GM13976 (cell line): Measurements from ENCODE around the gene RELN.

Experiments
- DNase-seq: peaks from one replicate; pipeline ENCODE4 v3.0.0; 2012; ENCODE audit warnings: low spot score
- CTCF ChIP-seq: IDR thresholded peaks from 2 replicates; pipeline ENCODE4 v1.5.1; 2012; ENCODE audit warnings: borderline replicate concordance, mild to moderate bottlenecking; ENCODE audit not compliant: insufficient read depth; ENCODE audit errors: extremely low read depth, missing control alignments, control extremely low read depth
- in situ Hi-C: fragments of 300-500 bp; cut with MboI; formaldehyde crosslinking; loops from one replicate; pipeline ENCODE4 v1.12.0; 2022; ENCODE audit warnings: low sequenced_read_pairs, mixed read lengths, inconsistent platforms; ENCODE audit not compliant: unreplicated experiment

RELN gene

GRCh38 chr7:103664577-103664976 lies 324.9 kb downstream of the RELN start:
- no peak for DNase-seq
- no peak for TF ChIP-seq CTCF
- in situ Hi-C loops: no loop called here

GRCh38 chr7:103660455-103661371 lies 328.7 kb downstream of the RELN start:
- in situ Hi-C loops: no loop called here
- DNase-seq: no peak
- TF ChIP-seq CTCF: no peak

GRCh38 chr7:103658055-103659005 lies 331.1 kb downstream of the RELN start:
- in situ Hi-C loops: no loop called here
- DNase-seq: no peak
- TF ChIP-seq CTCF: no peak

DNA sequence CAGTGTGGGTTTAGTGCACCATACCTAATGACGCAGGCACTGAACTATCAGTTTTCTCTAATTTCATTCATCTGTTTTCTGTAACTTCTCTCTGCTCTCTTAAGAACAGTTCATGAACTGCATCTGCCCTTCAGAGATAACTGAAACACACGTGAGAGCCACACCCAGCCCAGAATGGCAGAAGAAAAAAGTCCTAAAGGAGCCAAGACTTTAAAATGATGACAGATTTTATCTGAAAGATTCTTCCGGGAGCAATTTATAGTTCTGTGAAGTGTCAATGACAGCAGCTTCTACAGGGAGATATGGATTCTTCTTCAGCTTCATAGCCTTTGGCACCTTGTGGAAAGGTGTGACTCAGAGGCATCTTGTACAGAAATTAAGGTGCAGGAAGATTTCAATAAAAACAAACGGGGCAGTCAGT lies 332.0 kb downstream of the RELN start:
- in situ Hi-C loops: no loop called here
- no peak for TF ChIP-seq CTCF
- DNase-seq: no peak

GRCh38 chr7:103656221-103656620 lies 333.2 kb downstream of the RELN start:
- no peak for DNase-seq
- no peak for TF ChIP-seq CTCF
- in situ Hi-C loops: no loop called here

DNA sequence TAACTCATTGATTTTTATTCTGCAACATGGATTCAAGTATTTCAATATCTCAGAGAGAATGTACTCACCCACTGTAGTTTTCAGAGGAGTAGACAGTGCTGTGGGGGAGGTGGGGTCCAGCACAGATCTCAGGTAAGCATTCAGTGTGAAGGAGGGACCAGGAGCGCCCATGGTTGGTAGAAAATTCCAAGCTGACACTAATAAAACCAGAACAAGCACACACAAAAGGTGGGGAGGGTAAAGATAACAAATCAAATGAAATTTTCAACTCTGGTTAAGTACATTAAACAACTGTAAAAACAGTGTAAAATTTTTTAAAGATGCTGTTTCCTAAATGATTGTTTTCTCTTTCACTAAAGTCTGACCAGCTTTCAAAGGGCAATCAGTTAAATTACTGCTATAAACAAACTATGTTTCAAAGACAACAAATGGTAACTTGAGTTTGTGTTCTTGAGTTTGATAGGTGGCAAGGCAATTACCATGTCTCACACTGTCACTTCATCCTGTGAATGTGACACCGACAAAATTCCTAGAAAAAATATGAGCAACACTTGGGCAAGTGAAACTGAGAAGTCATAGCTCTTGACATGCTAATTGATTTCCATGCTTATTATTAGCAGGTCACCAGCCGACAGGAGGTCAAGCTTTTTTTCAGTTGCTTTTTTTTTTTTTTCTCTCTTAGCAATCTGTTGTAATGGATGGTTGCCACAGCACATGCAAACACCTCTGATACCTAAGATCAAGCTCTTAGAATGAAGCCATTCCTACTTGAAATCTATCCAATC lies 337.7 kb downstream of the RELN start:
- TF ChIP-seq CTCF: no peak
- in situ Hi-C loops: no loop called here
- DNase-seq: no peak
